Articular chondrocyte of knee joint (primary cell): Measurements from ENCODE around the gene MLIP. TPM values are rescaled to one million over a fixed set of nuclear protein-coding genes. Genes with fewer than 3 reads are reported as not detected.

ENCODE experiments used
- total RNA-seq: library from RNA; depleted of rRNA; stranded (reverse); fragments of >200 nt; gene quantifications from 2 replicates; pipeline ENCODE4 v1.2.3, GENCODE V29; 2012

Gene MLIP, protein sequence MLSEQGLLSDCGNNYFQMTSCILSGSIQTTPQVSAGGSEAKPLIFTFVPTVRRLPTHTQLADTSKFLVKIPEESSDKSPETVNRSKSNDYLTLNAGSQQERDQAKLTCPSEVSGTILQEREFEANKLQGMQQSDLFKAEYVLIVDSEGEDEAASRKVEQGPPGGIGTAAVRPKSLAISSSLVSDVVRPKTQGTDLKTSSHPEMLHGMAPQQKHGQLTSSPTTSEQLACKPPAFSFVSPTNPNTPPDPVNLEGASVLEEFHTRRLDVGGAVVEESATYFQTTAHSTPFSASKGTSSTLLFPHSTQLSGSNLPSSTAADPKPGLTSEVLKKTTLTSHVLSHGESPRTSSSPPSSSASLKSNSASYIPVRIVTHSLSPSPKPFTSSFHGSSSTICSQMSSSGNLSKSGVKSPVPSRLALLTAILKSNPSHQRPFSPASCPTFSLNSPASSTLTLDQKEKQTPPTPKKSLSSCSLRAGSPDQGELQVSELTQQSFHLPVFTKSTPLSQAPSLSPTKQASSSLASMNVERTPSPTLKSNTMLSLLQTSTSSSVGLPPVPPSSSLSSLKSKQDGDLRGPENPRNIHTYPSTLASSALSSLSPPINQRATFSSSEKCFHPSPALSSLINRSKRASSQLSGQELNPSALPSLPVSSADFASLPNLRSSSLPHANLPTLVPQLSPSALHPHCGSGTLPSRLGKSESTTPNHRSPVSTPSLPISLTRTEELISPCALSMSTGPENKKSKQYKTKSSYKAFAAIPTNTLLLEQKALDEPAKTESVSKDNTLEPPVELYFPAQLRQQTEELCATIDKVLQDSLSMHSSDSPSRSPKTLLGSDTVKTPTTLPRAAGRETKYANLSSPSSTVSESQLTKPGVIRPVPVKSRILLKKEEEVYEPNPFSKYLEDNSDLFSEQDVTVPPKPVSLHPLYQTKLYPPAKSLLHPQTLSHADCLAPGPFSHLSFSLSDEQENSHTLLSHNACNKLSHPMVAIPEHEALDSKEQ
- total RNA-seq: 0.26 and 0.32 TPM in 2 replicates

DNA sequence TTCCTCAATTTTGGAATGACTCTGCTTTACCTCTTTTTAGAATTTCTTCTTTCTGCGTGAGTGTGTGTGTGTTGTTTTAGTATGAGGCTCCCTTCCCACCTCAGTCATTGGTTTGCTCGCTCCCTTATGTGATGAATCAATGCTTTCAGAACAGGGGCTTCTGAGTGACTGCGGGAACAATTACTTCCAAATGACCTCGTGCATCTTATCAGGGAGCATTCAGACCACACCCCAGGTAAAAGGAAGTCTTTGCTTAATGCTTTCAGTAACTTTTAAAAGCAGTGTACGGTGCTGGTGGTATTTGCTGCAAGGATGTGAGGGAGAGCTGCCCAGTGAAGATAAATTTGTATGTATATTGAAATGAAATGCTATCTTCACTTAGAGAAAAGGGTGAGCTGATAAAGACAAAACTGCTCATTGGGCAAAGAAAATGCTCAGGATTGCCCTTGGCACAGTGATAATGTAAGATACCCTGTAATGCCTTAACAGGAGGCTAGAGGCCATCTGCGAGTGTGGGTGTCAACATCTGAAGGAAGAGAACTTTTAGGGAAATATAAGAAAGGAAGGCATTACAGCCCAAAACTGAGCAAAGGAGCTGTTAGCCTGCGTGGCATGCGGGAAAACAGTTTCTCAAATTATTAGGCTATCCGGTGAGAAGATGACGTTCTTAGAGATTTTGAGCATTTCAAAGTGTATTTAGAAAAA, at the start of gene MLIP:
MLIP (plus strand) TSS at position 103 of the 705 bp plus-strand sequence; CDS start at position 140, 37 bp downstream.

DNA sequence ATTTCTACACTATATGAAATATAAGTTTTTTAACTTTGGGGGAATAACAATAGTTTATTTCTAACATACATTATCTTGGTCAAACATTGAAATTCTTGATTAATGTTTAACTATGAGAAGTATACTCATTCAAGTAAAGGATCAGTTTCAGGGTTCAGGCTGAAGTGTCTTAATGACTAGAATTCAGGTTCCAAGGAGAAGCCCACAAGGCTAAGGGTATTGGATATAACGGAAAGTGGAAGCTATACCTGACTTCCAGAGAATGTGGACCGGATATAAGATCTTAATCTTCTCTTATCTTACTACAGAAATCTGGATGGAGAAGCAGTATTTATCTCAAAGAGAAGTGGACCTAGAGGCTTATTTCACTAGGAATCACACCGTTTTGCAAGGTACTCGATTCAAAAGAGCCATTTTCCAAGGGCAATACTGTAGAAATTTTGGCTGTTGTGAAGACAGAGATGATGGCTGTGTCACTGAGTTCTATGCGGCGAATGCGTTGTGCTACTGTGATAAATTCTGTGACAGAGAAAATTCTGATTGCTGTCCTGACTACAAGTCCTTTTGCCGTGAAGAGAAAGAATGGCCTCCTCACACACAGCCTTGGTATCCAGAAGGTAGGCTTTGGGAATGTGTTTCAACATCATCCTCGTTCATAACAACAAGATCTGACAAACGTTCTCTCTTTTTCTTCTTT, 197.2 kb downstream of the MLIP start, which contains the start of gene TINAG:
TINAG (plus strand) TSS at position 153 of the 697 bp plus-strand sequence; CDS start at position 263, 110 bp downstream.

Other genes starting within 250 kb of the MLIP start
- 0.13 TPM in 1 of 2 replicates, not detected in the other for gene TINAG, start 197.0 kb downstream of the MLIP start, total RNA-seq